DOHH2 (cell line): ENCODE measurements around the gene TTC28.
"Not testable (repeated sequence)": the region's sequence is repeated elsewhere in the genome, so short reads cannot be mapped to it uniquely, and the experiment has no call there.

Source experiments
- H3F3A ChIP-seq: fragments of 200-600 bp; sonication (generic), shearing (Covaris generic); 2 replicates; pipeline ENCODE4 v1.6.0; 2016; ENCODE audit warnings: antibody characterized with exemption, mild to moderate bottlenecking; ENCODE audit not compliant: control insufficient read depth, insufficient read depth
- H3K27ac ChIP-seq: fragments of 200-600 bp; sonication (generic); 2 replicates; pipeline ENCODE4 v1.5.1; 2014; ENCODE audit warnings: low read depth, mild to moderate bottlenecking, low read length, moderate library complexity
- H3K27me3 ChIP-seq: fragments of 200-600 bp; sonication (generic); 2 replicates; pipeline ENCODE4 v1.6.1; 2014; ENCODE audit warnings: mild to moderate bottlenecking, low read length, mixed read lengths; ENCODE audit not compliant: control insufficient read depth
- H3K36me3 ChIP-seq: fragments of 200-600 bp; sonication (generic); 2 replicates; pipeline ENCODE4 v1.6.1; 2014; ENCODE audit warnings: mild to moderate bottlenecking, low read length, moderate library complexity, mixed read lengths; ENCODE audit not compliant: control insufficient read depth
- H3K4me1 ChIP-seq: fragments of 200-600 bp; sonication (generic); 2 replicates; pipeline ENCODE4 v1.6.1; 2014; ENCODE audit warnings: mild to moderate bottlenecking, low read length, mixed read lengths; ENCODE audit not compliant: control insufficient read depth
- H3K4me2 ChIP-seq: fragments of 200-600 bp; sonication (generic); 2 replicates; pipeline ENCODE4 v1.6.0; 2014; ENCODE audit warnings: mild to moderate bottlenecking, low read length, moderate library complexity
- H3K4me3 ChIP-seq: fragments of 200-600 bp; sonication (generic); 2 replicates; pipeline ENCODE4 v1.5.1; 2014; ENCODE audit warnings: mild to moderate bottlenecking, low read length, mixed read lengths
- H3K79me2 ChIP-seq: fragments of 200-600 bp; sonication (generic); 2 replicates; pipeline ENCODE4 v1.6.1; 2014; ENCODE audit warnings: mild to moderate bottlenecking, low read length, mixed read lengths; ENCODE audit not compliant: control insufficient read depth
- H3K9me2 ChIP-seq: fragments of 200-600 bp; sonication (generic); replicated peaks from 2 replicates; pipeline ENCODE4 v1.6.1; 2014; ENCODE audit warnings: mild to moderate bottlenecking, low read length, mixed read lengths; ENCODE audit not compliant: control insufficient read depth
- H3K9me3 ChIP-seq: fragments of 200-600 bp; sonication (generic); 2 replicates; pipeline ENCODE4 v1.6.1; 2014; ENCODE audit warnings: antibody characterized with exemption, low read length, mixed read lengths; ENCODE audit not compliant: control insufficient read depth, insufficient read depth
- H4K20me1 ChIP-seq: fragments of 200-600 bp; sonication (generic); 2 replicates; pipeline ENCODE4 v1.6.0; 2014; ENCODE audit warnings: low read depth, mild to moderate bottlenecking, antibody characterized with exemption, low read length, moderate library complexity; ENCODE audit not compliant: control insufficient read depth, insufficient read depth
- EZH2phosphoT487 ChIP-seq: fragments of 200-600 bp; sonication (generic); IDR thresholded peaks from 2 replicates; pipeline ENCODE4 v1.6.1; 2017; ENCODE audit warnings: borderline replicate concordance, mild to moderate bottlenecking, antibody characterized with exemption, low read length, moderate library complexity, mixed read lengths
- TF ChIP-seq, protein P1 (sequence below): fragments of 200-600 bp; sonication (generic); IDR thresholded peaks from one replicate; pipeline ENCODE4 v1.5.1; 2014; ENCODE audit warnings: antibody characterized with exemption, mild to moderate bottlenecking, low read depth, low read length; ENCODE audit not compliant: poor library complexity, severe bottlenecking

Gene TTC28

DNA sequence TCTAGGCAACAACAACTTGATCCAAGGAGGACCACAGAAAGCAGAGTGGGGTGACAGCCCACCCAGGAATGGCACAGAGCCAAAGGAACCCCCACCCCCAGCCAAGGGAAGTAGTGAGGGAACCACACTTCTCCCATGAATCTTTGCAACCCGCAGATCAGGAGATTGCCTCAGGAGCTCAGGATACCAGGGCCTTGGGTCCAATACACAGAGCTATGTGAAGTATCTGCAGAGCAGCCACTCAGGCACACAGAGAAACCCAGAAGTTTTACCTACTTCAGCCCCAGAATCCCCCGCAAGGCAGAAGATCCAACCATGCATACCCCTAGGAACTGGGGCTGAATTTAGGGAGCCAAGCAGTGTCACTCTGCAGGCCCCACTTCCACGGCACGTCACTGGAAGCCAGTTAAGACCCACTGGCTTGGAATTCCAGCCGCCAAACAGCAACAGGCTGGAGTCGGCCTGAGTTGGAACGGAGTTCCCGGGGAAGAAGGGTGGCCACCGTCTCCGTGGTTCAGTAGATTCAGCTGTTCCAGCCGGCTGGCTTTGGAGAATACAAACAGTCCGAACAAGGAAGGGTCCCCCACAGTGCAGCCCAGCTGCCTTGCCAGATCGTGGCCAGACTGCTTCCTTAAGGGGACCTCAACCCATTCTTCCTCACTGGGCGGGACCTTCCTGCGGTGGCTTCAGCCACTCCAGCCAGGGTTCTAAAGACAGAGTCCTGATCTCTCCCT, 174.1 kb downstream of the TTC28 start:
- H3K27ac ChIP-seq = no peak overlapping the region
- H3K4me3 ChIP-seq = no peak overlapping the region
- TF ChIP-seq EZH2phosphoT487 = no peak
- no peak overlapping the region for H3K4me2 ChIP-seq
- H3K36me3 ChIP-seq = no peaks in the 10 kb centered on the region
- H3K9me2 ChIP-seq = no peaks in the 10 kb centered on the region
- no peaks in the 10 kb centered on the region for H3K9me3 ChIP-seq
- no peaks in the 10 kb centered on the region for H3K4me1 ChIP-seq
- H4K20me1 ChIP-seq = no peaks in the 10 kb centered on the region
- H3F3A ChIP-seq = no peaks in the 10 kb centered on the region
- H3K79me2 ChIP-seq = no peaks in the 10 kb centered on the region
- peaks cover 6% of the 10 kb centered on the region for H3K27me3 ChIP-seq

DNA sequence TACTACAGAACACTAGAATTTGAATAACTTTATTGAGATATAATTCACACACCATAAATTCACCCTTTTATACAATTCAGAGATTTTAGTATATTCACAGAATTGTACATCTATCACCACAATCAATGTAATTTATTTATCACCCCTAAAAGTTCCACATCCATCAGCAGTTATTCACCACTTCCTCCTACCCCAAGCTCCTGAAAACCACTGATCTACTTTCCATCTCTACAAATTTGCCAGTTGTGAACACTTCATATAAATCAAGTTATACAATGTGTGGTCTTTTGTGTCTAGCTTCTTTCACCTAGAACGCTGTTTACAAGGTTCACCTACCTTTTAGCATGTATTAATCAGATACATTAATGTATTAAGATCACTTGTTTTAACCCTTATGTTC, 179.6 kb downstream of the TTC28 start:
- TF ChIP-seq EZH2phosphoT487 = no peak
- TF ChIP-seq, protein P1, sequence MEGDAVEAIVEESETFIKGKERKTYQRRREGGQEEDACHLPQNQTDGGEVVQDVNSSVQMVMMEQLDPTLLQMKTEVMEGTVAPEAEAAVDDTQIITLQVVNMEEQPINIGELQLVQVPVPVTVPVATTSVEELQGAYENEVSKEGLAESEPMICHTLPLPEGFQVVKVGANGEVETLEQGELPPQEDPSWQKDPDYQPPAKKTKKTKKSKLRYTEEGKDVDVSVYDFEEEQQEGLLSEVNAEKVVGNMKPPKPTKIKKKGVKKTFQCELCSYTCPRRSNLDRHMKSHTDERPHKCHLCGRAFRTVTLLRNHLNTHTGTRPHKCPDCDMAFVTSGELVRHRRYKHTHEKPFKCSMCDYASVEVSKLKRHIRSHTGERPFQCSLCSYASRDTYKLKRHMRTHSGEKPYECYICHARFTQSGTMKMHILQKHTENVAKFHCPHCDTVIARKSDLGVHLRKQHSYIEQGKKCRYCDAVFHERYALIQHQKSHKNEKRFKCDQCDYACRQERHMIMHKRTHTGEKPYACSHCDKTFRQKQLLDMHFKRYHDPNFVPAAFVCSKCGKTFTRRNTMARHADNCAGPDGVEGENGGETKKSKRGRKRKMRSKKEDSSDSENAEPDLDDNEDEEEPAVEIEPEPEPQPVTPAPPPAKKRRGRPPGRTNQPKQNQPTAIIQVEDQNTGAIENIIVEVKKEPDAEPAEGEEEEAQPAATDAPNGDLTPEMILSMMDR = no peak
- Histone ChIP-seq H3K4me3 (no peak overlapping the region), H3K36me3 (no peaks in the 10 kb centered on the region), H4K20me1 (no peaks in the 10 kb centered on the region), H3K9me3 (no peaks in the 10 kb centered on the region), H3K27me3 (peaks cover 18% of the 10 kb centered on the region), H3K4me1 (no peaks in the 10 kb centered on the region), H3F3A (no peaks in the 10 kb centered on the region), H3K9me2 (no peaks in the 10 kb centered on the region), H3K27ac (no peak overlapping the region), H3K4me2 (no peak overlapping the region), H3K79me2 (no peaks in the 10 kb centered on the region)

DNA sequence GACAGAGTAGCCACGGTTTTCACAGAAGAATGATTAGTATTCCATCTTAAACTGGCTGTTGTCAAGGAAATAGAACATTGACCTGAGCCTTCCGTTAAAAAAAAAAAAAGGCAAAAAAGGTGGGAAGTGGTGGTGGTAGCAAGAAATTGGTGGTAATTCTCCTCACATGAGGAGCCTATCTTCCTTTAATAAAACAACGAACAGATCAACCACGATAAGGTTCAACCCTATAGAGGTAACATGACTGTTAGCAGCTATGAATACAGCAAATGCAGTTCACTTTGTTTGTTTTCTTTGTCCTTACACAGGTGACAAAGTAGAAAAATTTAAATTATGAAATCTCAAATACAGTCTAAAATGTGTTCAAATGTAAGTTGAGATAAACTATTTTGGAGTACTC, 181.6 kb downstream of the TTC28 start:
- no peaks in the 10 kb centered on the region for H3K9me3 ChIP-seq
- H3F3A ChIP-seq = no peaks in the 10 kb centered on the region
- no peaks in the 10 kb centered on the region for H3K9me2 ChIP-seq
- no peak overlapping the region for H3K27ac ChIP-seq
- peaks cover 18% of the 10 kb centered on the region for H3K27me3 ChIP-seq
- H3K79me2 ChIP-seq = no peaks in the 10 kb centered on the region
- no peaks in the 10 kb centered on the region for H4K20me1 ChIP-seq
- no peaks in the 10 kb centered on the region for H3K36me3 ChIP-seq
- no peak overlapping the region for H3K4me3 ChIP-seq
- no peak for TF ChIP-seq EZH2phosphoT487
- TF ChIP-seq, protein P1 = no peak
- H3K4me1 ChIP-seq = no peaks in the 10 kb centered on the region
- H3K4me2 ChIP-seq = no peak overlapping the region

DNA sequence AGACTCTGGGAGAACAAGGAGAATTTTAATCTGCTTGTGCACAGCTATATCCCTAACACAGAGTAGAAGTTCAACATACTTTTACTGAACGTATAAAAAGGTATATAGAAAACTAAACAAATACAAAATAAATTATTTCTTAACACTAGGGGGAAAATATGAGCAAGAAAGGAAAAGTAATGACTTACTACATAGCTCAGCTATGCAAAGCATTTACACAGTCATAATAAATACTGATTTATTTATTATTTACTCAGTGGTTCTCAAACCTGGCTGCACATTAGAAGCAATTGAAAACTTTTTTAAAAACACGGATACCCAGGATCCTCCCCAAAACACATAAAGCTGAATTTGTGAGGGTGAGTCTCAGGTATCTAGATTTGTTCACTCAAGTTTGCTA, 182.5 kb downstream of the TTC28 start:
- Histone ChIP-seq H3K36me3 (no peaks in the 10 kb centered on the region), H3K27ac (no peak overlapping the region), H3K9me3 (no peaks in the 10 kb centered on the region), H3K9me2 (no peaks in the 10 kb centered on the region), H3F3A (no peaks in the 10 kb centered on the region), H3K4me1 (no peaks in the 10 kb centered on the region), H3K4me3 (no peak overlapping the region), H4K20me1 (no peaks in the 10 kb centered on the region), H3K27me3 (peaks cover 18% of the 10 kb centered on the region), H3K79me2 (no peaks in the 10 kb centered on the region), H3K4me2 (no peak overlapping the region)
- TF ChIP-seq EZH2phosphoT487 = no peak
- TF ChIP-seq, protein P1 = no peak

DNA sequence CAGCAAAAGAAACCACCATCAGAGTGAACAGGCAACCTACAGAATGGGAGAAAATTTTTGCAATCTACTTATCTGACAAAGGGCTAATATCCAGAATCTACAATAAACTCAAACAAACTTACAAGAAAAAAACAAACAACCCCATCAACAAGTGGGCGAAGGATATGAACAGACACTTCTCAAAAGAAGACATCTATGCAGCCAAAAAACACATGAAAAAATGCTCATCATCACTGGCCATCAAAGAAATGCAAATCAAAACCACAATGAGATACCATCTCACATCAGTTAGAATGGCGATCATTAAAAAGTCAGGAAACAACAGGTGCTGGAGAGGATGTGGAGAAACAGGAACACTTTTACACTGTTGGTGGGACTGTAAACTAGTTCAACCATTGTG, 188.4 kb downstream of the TTC28 start:
- H3K9me2 ChIP-seq, H3K4me3 ChIP-seq, H4K20me1 ChIP-seq, H3K36me3 ChIP-seq, H3F3A ChIP-seq, H3K27ac ChIP-seq, H3K4me2 ChIP-seq, H3K9me3 ChIP-seq, H3K27me3 ChIP-seq, H3K79me2 ChIP-seq, H3K4me1 ChIP-seq: not testable (repeated sequence)
